GM21447 (cell line): ENCODE measurements around the gene E2F4.
A peak's percentile ranks its signal among the peaks of the same experiment; 100 is the strongest.

Source experiments
- ATAC-seq: cut with Tn5 transposase; IDR thresholded peaks from one replicate; pipeline ENCODE4 v1.9.1; 2021; ENCODE audit not compliant: unreplicated experiment

The E2F4 gene

DNA sequence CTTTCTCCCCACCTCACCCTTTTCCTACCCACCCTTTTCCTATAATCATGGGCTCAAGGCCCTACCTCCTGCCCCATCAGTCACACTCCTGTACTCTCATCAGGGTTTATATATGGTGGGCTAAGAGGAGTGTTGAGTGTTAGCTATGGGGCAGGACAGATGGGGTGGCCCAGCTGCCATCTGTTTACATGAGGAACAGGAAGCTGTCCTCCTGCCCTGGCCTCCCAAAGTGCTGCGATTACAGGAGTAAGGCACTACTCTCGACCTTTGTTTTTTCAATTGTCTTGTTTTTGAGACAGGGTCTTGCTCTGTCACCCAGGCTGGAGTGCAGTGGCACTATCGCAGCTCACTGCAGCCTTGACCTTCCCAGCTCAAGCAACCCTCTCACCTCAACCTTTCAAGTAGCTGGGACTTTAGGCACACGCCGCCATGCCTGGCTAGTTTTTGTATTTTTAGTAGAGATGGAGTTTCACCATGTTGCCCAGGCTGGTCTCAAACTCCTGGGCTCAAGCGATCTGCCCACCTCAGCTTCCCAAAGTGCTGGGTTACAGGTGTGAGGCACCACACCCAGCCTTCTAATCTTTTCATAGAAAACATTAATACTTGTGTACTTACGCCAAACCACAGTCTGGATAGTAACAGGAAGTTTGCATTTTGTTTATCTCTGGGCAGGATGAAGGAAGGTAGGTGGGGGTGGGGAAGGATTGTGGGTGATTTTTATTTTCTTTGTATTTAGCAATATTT, 33.9 kb upstream of the E2F4 start:
- no peak for ATAC-seq

GRCh38 chr16:67158637-67159600, 33.0 kb upstream of the E2F4 start:
- peak; percentile 43 for ATAC-seq

- ATAC-seq: no peak
Measured at GRCh38 chr16:67161595-67162058, 30.3 kb upstream of the E2F4 start.

DNA sequence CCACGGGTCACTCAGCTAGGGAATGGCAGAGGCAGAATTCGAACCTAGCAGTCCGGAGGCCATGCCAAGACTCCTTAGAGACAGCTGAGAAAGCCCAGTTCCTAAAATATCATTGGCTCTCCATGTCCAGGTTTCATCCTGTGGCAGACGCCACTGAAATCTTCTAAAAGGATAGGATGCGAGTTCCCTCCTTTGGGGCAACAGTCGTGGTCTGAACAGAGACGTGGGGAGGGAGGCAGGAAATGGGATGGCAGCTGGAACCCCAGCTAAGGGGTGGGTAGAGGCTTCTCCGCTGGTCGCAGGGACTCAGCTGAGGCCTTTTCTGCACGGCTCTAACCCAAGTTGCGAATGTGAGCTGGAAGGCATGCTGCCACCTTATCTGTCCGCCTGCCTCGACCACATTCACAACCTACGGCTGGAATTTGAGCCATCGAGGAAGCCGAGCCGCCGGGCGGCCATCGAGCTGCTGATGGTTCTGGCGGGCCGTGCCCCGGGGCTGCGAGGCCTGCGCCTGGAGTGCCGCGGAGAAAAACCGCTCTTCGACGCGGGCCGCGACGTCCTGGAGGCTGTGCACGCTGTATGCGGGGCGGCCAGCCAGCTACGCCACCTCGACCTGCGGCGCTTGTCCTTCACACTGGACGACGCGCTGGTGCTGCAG, 29.3 kb upstream of the E2F4 start:
- ATAC-seq: no peak

DNA sequence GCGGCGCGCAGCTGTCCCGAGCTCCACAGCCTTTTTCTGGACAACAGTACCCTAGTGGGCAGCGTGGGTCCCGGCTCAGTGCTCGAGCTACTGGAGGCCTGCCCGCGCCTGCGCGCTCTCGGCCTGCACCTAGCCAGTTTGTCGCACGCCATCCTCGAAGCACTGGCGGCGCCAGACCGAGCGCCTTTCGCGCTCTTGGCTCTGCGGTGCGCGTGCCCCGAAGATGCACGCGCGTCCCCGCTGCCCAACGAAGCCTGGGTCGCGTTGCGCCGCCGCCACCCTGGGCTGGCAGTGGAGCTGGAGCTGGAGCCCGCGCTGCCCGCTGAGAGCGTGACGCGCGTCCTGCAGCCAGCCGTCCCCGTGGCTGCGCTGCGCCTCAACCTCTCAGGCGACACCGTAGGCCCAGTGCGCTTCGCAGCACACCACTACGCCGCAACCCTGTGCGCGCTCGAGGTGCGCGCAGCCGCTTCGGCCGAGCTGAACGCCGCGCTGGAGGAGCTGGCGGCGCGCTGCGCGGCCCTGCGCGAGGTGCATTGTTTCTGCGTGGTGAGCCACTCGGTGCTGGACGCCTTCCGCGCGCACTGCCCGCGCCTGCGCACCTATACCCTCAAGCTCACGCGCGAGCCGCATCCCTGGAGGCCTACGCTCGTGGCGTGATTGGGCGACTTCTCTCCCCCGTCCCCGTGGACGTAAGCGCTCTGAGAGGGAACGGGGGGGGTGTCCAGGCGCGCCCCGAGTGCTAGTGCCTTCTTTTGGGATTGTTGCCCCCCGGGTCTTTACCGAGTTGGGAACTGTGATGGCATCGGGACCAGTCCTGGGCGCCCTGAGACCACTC, 28.6 kb upstream of the E2F4 start:
- no peak for ATAC-seq

DNA sequence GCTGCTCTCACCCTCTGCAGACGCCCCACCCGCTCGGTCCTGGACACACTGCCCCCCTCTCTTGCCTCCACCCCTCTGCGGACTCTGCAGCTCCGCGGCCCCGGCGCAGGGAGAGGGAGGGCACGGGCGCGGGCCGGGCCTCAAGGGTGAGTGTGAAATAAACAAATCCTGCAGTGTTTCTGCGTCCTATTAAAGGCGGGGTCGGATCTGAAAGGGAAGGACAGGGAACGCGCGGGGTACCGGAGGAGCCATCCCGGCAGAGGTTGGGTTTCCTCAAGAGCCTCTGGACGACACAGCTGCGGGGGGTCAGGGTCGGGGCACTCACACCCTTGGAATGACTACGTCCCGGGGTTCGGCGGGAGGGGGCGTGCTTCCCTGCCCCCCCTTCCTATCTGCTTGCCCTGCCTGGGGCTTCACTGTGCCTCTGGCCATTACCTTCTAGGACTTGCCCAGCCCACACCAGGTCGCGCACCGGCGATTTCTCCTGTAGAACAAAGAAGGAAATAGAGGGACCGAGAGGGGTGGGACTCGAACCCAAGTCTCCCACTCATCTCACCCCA, 27.9 kb upstream of the E2F4 start:
- ATAC-seq: no peak

GRCh38 chr16:67164599-67165061, 27.3 kb upstream of the E2F4 start, which contains the start of gene HSF4:
Gene HSF4, plus strand, starts transcription at chr16:67164745. Its CDS starts 67 bp downstream, at chr16:67164812.
- ATAC-seq: no peak

GRCh38 chr16:67165121-67166078, 26.6 kb upstream of the E2F4 start:
- no peak for ATAC-seq

DNA sequence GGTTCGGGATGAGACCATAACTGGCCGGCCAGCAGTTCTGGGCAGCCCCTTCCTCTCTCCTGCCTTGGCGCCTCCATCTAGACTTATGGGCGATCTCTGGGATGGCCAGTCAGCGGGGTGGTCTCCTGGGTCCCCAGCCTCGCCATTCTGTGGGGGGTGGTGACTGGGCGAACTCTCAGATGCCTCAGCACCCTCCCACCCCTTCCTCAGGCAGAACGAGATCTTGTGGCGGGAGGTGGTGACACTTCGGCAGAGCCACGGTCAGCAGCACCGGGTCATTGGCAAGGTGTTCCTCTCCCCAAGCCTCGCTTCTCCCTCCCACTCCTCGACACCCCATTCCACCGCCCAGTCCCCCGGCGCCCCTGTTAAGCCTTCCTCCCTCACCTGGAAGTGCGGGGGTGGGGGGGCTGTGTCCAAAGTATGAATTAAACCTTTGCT, 25.8 kb upstream of the E2F4 start:
- no peak for ATAC-seq

DNA sequence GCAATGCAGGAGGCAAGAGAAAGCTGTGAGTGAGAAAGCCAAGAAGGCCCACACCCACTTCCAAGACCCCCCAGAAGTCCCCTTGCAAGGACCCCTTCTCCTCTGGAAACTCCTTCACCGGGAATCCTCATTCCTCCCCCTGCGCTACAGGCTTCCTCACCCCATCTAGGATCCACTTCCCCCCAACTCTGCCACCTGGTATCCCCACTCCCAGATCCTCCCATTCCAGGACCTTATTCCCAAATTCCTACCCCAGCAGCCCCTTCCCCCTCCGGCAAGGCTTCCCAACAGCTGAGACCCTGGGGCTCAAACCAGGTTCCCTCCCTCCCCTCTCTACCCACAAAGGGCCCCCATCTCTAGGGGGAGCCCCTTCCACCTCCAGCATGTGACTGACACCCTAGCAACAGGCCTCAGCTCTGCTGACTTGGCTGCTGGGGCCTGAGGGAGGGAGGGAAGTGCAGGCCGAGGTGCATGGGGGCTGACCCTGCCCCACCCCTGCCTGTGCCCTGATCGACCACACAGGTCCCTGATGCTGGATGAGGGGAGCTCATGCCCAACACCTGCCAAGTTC, 25.3 kb upstream of the E2F4 start:
- ATAC-seq: no peak

- ATAC-seq: no peak
Measured at GRCh38 chr16:67167588-67167987, 24.4 kb upstream of the E2F4 start.

GRCh38 chr16:67169011-67169451, 22.9 kb upstream of the E2F4 start:
- ATAC-seq: no peak

DNA sequence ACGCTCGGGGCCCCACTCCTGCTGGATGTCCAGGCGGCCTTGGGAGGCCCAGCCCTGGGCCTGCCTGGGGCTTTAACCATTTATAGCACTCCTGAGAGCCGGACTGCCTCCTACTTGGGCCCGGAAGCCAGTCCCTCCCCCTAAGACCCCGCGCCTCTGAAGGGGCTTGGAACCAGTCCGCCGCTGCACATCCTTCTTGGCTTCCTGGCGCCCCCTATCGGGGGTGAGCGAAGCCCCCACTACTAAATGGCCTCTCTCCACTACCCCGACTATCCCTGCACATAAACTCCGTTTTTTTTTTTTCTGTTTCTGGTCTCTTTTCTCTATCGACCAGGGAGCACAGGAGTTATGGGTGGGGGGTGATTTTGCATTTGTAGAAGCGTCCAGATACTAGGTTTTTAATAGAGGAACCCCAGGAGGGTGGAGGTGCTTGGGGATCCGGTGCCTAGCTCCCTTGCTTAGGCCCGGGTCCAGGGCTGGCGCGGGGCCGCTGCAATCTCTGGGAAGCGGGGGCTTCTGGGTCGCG, 22.2 kb upstream of the E2F4 start:
- no peak for ATAC-seq

GRCh38 chr16:67170168-67170948, 21.6 kb upstream of the E2F4 start, which contains the start of gene NOL3:
Gene NOL3, plus strand, starts transcription at chr16:67170538.
- ATAC-seq: peak; percentile 40

DNA sequence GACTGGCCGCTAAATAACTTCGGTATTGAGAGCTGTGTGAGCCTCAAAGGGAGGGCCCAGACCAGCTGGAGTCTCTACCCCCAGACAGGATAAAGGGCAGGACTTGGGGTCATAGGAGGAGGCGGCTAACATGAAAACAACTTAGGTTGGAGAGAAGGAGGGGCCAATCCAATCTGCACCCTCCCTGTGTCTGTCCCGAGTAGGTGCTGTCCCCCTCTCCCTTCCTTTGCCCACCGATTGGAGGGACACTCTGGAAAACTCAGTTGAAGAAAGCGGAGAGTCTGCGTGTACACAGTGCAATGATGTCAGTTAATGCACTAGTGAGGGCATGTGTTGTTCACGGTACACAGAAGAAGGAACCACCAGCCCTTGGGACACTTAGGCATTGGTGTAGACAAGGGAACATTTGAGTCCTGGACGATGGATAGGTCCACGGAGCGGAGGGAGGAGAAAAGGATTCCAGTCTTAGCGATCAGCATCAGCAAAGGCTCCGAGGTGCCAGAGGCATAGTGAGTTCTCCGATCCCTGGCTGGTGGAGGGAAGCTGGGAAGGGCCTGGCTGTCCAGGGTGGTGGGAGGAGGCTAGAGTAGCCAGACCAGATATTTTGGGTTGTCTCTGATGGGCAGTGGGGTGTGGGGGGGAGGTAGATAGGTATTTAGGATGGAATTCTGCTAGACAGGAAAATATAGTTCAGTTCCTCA, 20.9 kb upstream of the E2F4 start:
- peak; percentile 3 for ATAC-seq

DNA sequence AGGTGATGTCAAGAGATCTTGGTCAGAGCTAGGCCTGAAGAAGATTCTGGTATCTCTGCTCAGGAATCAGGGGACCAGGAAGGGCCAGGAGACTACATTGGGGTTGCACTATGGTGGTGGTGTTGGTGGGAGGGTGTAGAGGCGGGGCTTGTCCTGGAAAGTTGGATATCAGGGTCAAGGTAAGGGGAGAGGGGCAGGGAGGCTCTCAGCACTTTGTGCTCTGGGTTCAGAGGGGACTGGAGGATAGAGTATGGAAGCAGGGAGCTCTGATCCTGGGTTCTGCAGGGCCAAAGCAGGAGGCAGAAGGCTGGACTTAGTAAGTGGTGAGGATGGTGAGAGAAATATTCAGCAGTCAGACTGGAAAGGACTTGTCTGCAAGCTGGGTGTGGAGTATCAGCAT, 18.6 kb upstream of the E2F4 start:
- ATAC-seq: no peak
